K562 (cell line): ENCODE measurements around the gene ADM. TPM values are rescaled to one million over a fixed set of nuclear protein-coding genes. Genes with fewer than 3 reads are reported as not detected.

Experiments
- ATAC-seq: fragments of 200-7000 bp; cut with Tn5 transposase; 3 replicates; pipeline ENCODE4 v1.9.1; 2020; ENCODE audit warnings: moderate library complexity
- BruUV-seq: library from RNA; stranded (reverse); fragments of 400-500 nt; replicated peaks from 2 replicates; lab custom pipeline; 2021; lab: Mats Ljungman, UMichigan
- CTCF ChIA-PET: fragments of 300-600 bp; formaldehyde crosslinking; extraction: SDS; loops from one replicate; lab custom pipeline; 2021; ENCODE audit warnings: low intra/inter-chr PET ratio; lab: Yijun Ruan, JAX
- POLR2A ChIA-PET: fragments of 300-600, 350-650 bp; sonication (Branson Sonifier 250); formaldehyde crosslinking; extraction: SDS; loops from one replicate; lab custom pipeline; 2021; ENCODE audit warnings: antibody characterized with exemption, inconsistent platforms; lab: Yijun Ruan, JAX
- DNase-seq, 4 experiments: peaks; one replicate each; pipeline versions ENCODE4 v3.0.0 to v3.0.0-alpha.2; 2011 to 2018; ENCODE audit warnings: low spot score in 3 of 4, mixed read lengths in 3 of 4; ENCODE audit errors: extremely low read depth in 1 of 4
- FAIRE-seq: peaks from 2 replicates; lab custom pipeline; 2011; peaks lifted over from hg19 to GRCh38; lab: Jason Lieb, UNC
- H2AFZ ChIP-seq: 2 replicates; pipeline ENCODE4 v1.6.0; 2011; ENCODE audit warnings: low read depth, low read length, control low read depth, inconsistent platforms
- H3K27ac ChIP-seq: fragments of 200-600 bp; 3 replicates; pipeline ENCODE4 v1.8.0; 2011; ENCODE audit warnings: low read depth, mild to moderate bottlenecking, control low read depth, inconsistent platforms, low read length, moderate library complexity, mixed read lengths; ENCODE audit errors: extremely low read depth
- H3K27me3 ChIP-seq, 2 experiments: fragments of 300-600 bp in 1 of 2; 2 replicates in 1 of 2; 3 replicates in 1 of 2; pipeline versions ENCODE4 v1.6.0 to v1.8.0; 2011; ENCODE audit warnings: inconsistent platforms in 2 of 2, low read length in 2 of 2, mild to moderate bottlenecking in 1 of 2, mixed read lengths in 1 of 2, moderate library complexity in 1 of 2; ENCODE audit not compliant: control insufficient read depth in 2 of 2, insufficient read depth in 2 of 2
- H3K36me3 ChIP-seq: fragments of 300-600 bp; 3 replicates; pipeline ENCODE4 v1.8.0; 2011; ENCODE audit warnings: mild to moderate bottlenecking, low read length, inconsistent platforms; ENCODE audit not compliant: control insufficient read depth, insufficient read depth
- H3K4me1 ChIP-seq, 2 experiments: fragments of 200-600 bp in 1 of 2; replicated peaks in 1 of 2; 2 replicates in 1 of 2; 3 replicates in 1 of 2; pipeline versions ENCODE4 v1.5.1 to v1.8.0; 2011; ENCODE audit warnings: inconsistent platforms in 2 of 2, low read length in 2 of 2, mild to moderate bottlenecking in 1 of 2, mixed read lengths in 1 of 2, moderate library complexity in 1 of 2; ENCODE audit not compliant: control insufficient read depth in 2 of 2, insufficient read depth in 2 of 2
- H3K4me2 ChIP-seq: 2 replicates; pipeline ENCODE4 v1.6.1; 2011; ENCODE audit warnings: low read length, control low read depth, inconsistent platforms, mixed read lengths; ENCODE audit not compliant: insufficient read depth
- H3K4me3 ChIP-seq: fragments of 200-600 bp; sonication (generic), shearing (Covaris generic); 2 replicates; pipeline ENCODE4 v1.5.1; 2016; ENCODE audit warnings: control low read depth, inconsistent platforms
- H3K79me2 ChIP-seq: fragments of 200-600 bp; 3 replicates; pipeline ENCODE4 v1.8.0; 2011; ENCODE audit warnings: low read length, inconsistent platforms; ENCODE audit not compliant: control insufficient read depth, insufficient read depth
- H3K9ac ChIP-seq, 2 experiments: 2 replicates each; pipeline versions ENCODE4 v1.6.0 to v1.6.1; 2011; ENCODE audit warnings: low read depth in 2 of 2, low read length in 2 of 2, control low read depth in 1 of 2, inconsistent platforms in 1 of 2, mild to moderate bottlenecking in 1 of 2, mixed read lengths in 1 of 2; ENCODE audit not compliant: insufficient read depth in 1 of 2
- H3K9me1 ChIP-seq: one replicate; pipeline ENCODE4 v1.6.0; 2011; ENCODE audit warnings: inconsistent platforms, mild to moderate bottlenecking, low read length, moderate library complexity; ENCODE audit not compliant: control insufficient read depth, insufficient read depth
- H3K9me3 ChIP-seq: replicated peaks from 2 replicates; pipeline ENCODE4 v1.5.1; 2011; ENCODE audit warnings: low read depth, low read length, inconsistent platforms; ENCODE audit not compliant: control insufficient read depth, insufficient read depth
- H4K20me1 ChIP-seq: replicated peaks from 2 replicates; pipeline ENCODE4 v1.6.1; 2011; ENCODE audit warnings: low read length, inconsistent platforms, mixed read lengths; ENCODE audit not compliant: control insufficient read depth, insufficient read depth
- ATF1 ChIP-seq, 2 experiments: fragments of 450-650 bp in 1 of 2; IDR thresholded peaks; 2 replicates each; pipeline ENCODE4 v1.6.1; 2016; ENCODE audit warnings: missing compliant biosample characterization in 1 of 2, missing genetic modification characterization in 1 of 2
- CHAMP1 ChIP-seq: fragments of 450-650 bp; IDR thresholded peaks from 2 replicates; pipeline ENCODE4 v1.6.1; 2016; ENCODE audit warnings: mild to moderate bottlenecking
- CREM ChIP-seq: IDR thresholded peaks from 2 replicates; pipeline ENCODE4 v1.6.1; 2014; ENCODE audit warnings: antibody characterized with exemption, low read depth
- ELK1 ChIP-seq: sonication (generic); formaldehyde crosslinking; IDR thresholded peaks from 2 replicates; pipeline ENCODE4 v1.8.1; 2022; ENCODE audit warnings: missing genetic modification reagents
- FOXK2 ChIP-seq, 2 experiments: fragments of 450-650 bp; IDR thresholded peaks in 1 of 2; conservative IDR thresholded peaks in 1 of 2; 2 replicates each; pipeline ENCODE4 v1.6.1; 2016; ENCODE audit warnings: low read depth in 2 of 2, mild to moderate bottlenecking in 1 of 2
- JUND ChIP-seq, 2 experiments: IDR thresholded peaks; 2 replicates in 1 of 2; 3 replicates in 1 of 2; pipeline ENCODE4 v1.6.1; 2011; ENCODE audit warnings: borderline replicate concordance in 2 of 2, low read depth in 2 of 2, low read length in 2 of 2, improper control_type of control experiment in 1 of 2, missing biosample characterization in 1 of 2, missing genetic modification characterization in 1 of 2, missing genetic modification reagents in 1 of 2
- POLR2AphosphoS2 ChIP-seq: IDR thresholded peaks from 2 replicates; pipeline ENCODE4 v1.6.1; 2012; ENCODE audit warnings: low read length, improper control_type of control experiment
- POLR2B ChIP-seq: fragments of 450-650 bp; IDR thresholded peaks from 2 replicates; pipeline ENCODE4 v1.6.1; 2018; ENCODE audit warnings: low read depth; ENCODE audit not compliant: partially characterized antibody
- RCOR1 ChIP-seq, 2 experiments: IDR thresholded peaks; 2 replicates each; pipeline ENCODE4 v1.6.1; 2012; ENCODE audit warnings: low read depth in 2 of 2, low read length in 2 of 2, borderline replicate concordance in 1 of 2, improper control_type of control experiment in 1 of 2
- STAG1 ChIP-seq: sonication (generic); formaldehyde crosslinking; IDR thresholded peaks from 2 replicates; pipeline ENCODE4 v1.5.0; 2020; ENCODE audit warnings: missing genetic modification reagents, borderline replicate concordance
- UBTF ChIP-seq, 2 experiments: IDR thresholded peaks; 2 replicates each; pipeline ENCODE4 v1.6.1; 2012; ENCODE audit warnings: improper control_type of control experiment in 2 of 2, low read depth in 2 of 2, low read length in 2 of 2, borderline replicate concordance in 1 of 2
- ZC3H8 ChIP-seq: fragments of 450-650 bp; IDR thresholded peaks from 2 replicates; pipeline ENCODE4 v1.6.1; 2017
- ZNF184 ChIP-seq: sonication (generic); formaldehyde crosslinking; IDR thresholded peaks from 2 replicates; pipeline ENCODE4 v1.5.0; 2020; ENCODE audit warnings: missing genetic modification reagents
- ZNF589 ChIP-seq: fragments of 200-800 bp; sonication (Bioruptor generic); IDR thresholded peaks from 2 replicates; pipeline ENCODE4 v1.6.1; 2016; ENCODE audit warnings: low read depth, missing genetic modification characterization, missing compliant biosample characterization
- in situ Hi-C: fragments of 300-500 bp; cut with MboI; formaldehyde crosslinking; loops from 4 replicates; pipeline ENCODE4 v1.15.0; 2018; ENCODE audit warnings: inconsistent platforms, mixed read lengths
- intact Hi-C: fragments of 100-400 bp; cut with micrococcal nuclease; formaldehyde crosslinking; loops from 2 replicates; pipeline ENCODE4 v1.14.2; 2022
- polyA plus RNA-seq, 8 experiments: library from polyadenylated mRNA; depleted of rRNA in 4 of 8; stranded (reverse) in 5 of 8; unstranded in 3 of 8; fragments of >200 nt; fragmentation: Nextera tagmentation in 2 of 8; fragmentation: Illumina TruSeq in 1 of 8; extraction: Ambion mirVana in 2 of 8; extraction: Trizol in 1 of 8; gene quantifications; 2 replicates each; pipeline versions ENCODE4 v1.2.1 to v1.2.3, GENCODE V29; 2011 to 2014; ENCODE audit warnings: inconsistent platforms in 1 of 8, missing spikeins in 1 of 8
- total RNA-seq, 7 experiments: library from RNA; depleted of rRNA in 6 of 7; stranded (reverse); fragments of >200 nt in 6 of 7; fragmentation: Illumina TruSeq in 2 of 7; extraction: Trizol in 2 of 7; gene quantifications; 2 replicates each; pipeline versions ENCODE4 v1.2.1 to v1.2.3, GENCODE V29; 2011 to 2021; ENCODE audit warnings: low replicate concordance in 1 of 7

Gene ADM
- total and polyA plus RNA-seq, 9 of the 15 experiments (the other 6 are each of a cell fraction or from before 2014, with no cell fraction given): 0.23 to 0.49 (median 0.32) TPM; not detected in 6

GRCh38 chr11:10338287-10338686 lies 33.4 kb downstream of the ADM start:
- no peaks in the 10 kb centered on the region for H4K20me1 ChIP-seq
- intact Hi-C loops (no loop called here), in situ Hi-C loops (no loop called here)
- no peaks in the 10 kb centered on the region for H3K9me1 ChIP-seq
- H3K9me3 ChIP-seq: no peaks in the 10 kb centered on the region
- DNase-seq (no peak), ATAC-seq (no peak), FAIRE-seq (no peak)
- TF ChIP-seq ZC3H8: no peak
- TF ChIP-seq ATF1 (CRISPR knock-in tag; IDR thresholded peaks at IDR 0.05): no peak
- TF ChIP-seq ATF1 (tag; IDR thresholded peaks at IDR 0.05): no peak
- TF ChIP-seq POLR2AphosphoS2: no peak
- no peak for TF ChIP-seq RCOR1 (IDR thresholded peaks at IDR 0.05; ENCODE audit: borderline replicate concordance in 1 of 2, low read depth in 2 of 2, low read length in 2 of 2)
- no peak for TF ChIP-seq FOXK2 (conservative IDR thresholded peaks at IDR 0.05 in 1 of 2, IDR thresholded peaks at IDR 0.05 in 1 of 2; ENCODE audit: low read depth in 2 of 2)
- TF ChIP-seq CREM: no peak
- no peak for TF ChIP-seq ELK1 (CRISPR knock-in tag)
- TF ChIP-seq STAG1: no peak
- no peak for TF ChIP-seq ZNF589 (CRISPR knock-in tag)
- TF ChIP-seq CHAMP1: no peak
- no peak for TF ChIP-seq POLR2B
- no peak for TF ChIP-seq ZNF184 (CRISPR knock-in tag)
- TF ChIP-seq JUND (IDR thresholded peaks at IDR 0.05; ENCODE audit: borderline replicate concordance, low read depth, low read length): no peak
- TF ChIP-seq JUND (tag; IDR thresholded peaks at IDR 0.05; ENCODE audit: borderline replicate concordance, low read depth, low read length): no peak
- no peak for TF ChIP-seq UBTF (IDR thresholded peaks at IDR 0.05; ENCODE audit: borderline replicate concordance in 1 of 2, low read depth in 2 of 2, low read length in 2 of 2)
- BruUV-seq: no TSS peak
- no peaks in the 10 kb centered on the region for H3K4me1 ChIP-seq
- no peak overlapping the region for H3K4me3 ChIP-seq
- H3K9ac ChIP-seq: no peak overlapping the region
- POLR2A ChIA-PET: no interaction called here
- H2AFZ ChIP-seq: no peak overlapping the region
- H3K27me3 ChIP-seq: peaks cover 0 to 5% of the 10 kb centered on the region in 2 experiments; a peak in 2 of 5 replicates
- no peaks in the 10 kb centered on the region for H3K79me2 ChIP-seq
- no peaks in the 10 kb centered on the region for H3K36me3 ChIP-seq
- CTCF ChIA-PET: no interaction called here
- H3K27ac ChIP-seq: no peak overlapping the region
- H3K4me2 ChIP-seq: no peak overlapping the region
